HCT116 (cell line): ENCODE data around the gene ERBB2. TPM values are rescaled to one million over a fixed set of nuclear protein-coding genes. Genes with fewer than 3 reads are reported as not detected.

Experiments
- ATAC-seq: fragments of 200-7000 bp; cut with Tn5 transposase; 2 replicates; pipeline ENCODE4 v1.9.1; 2020; ENCODE audit warnings: mild to moderate bottlenecking, moderate library complexity
- BruUV-seq: library from RNA; stranded (reverse); fragments of 400-500 nt; replicated peaks from 2 replicates; lab custom pipeline; 2021; lab: Mats Ljungman, UMichigan
- CTCF ChIA-PET: fragments of 300-600 bp; sonication (Branson Sonifier 250); formaldehyde crosslinking; loops from one replicate; lab custom pipeline; 2021; ENCODE audit warnings: antibody characterized with exemption; lab: Charles Lee
- POLR2A ChIA-PET: fragments of 300-600, 350-600 bp; sonication (Branson Sonifier 250); formaldehyde crosslinking; loops from one replicate; lab custom pipeline; 2021; ENCODE audit warnings: antibody characterized with exemption; lab: Charles Lee
- RAD21 ChIA-PET, 2 experiments: fragments of 300-600 bp; sonication (Branson Sonifier 250); formaldehyde crosslinking; loops; one replicate each; lab custom pipeline; 2023; ENCODE audit warnings: low total read pairs in 2 of 2; ENCODE audit not compliant: uncharacterized antibody in 2 of 2, unreplicated experiment in 2 of 2, low non-redundant PET in 1 of 2; lab: Charles Lee
- DNase-seq: peaks from one replicate; pipeline ENCODE4 v3.0.0-alpha.2; 2010; ENCODE audit warnings: low read depth, low spot score
- H2AFZ ChIP-seq: fragments of 200-600 bp; shearing (Covaris generic), sonication (generic); 2 replicates; pipeline ENCODE4 v1.6.1; 2017; ENCODE audit warnings: low read depth, mixed run types, mixed read lengths, antibody characterized with exemption, low read length; ENCODE audit not compliant: poor library complexity, severe bottlenecking
- H3K27ac ChIP-seq: 2 replicates; pipeline ENCODE4 v1.5.1; 2012; ENCODE audit warnings: low read depth, low read length
- H3K27me3 ChIP-seq: fragments of 200-600 bp; sonication (generic); 2 replicates; pipeline ENCODE4 v1.6.1; 2016; ENCODE audit warnings: mixed run types, low read length, mixed read lengths; ENCODE audit not compliant: insufficient read depth
- H3K36me3 ChIP-seq, 2 experiments: fragments of 200-500 bp in 1 of 2; fragments of 200-600 bp in 1 of 2; sonication (Bioruptor generic) in 1 of 2; sonication (generic) in 1 of 2; 2 replicates each; pipeline versions ENCODE4 v1.5.1 to v1.6.1; 2014 to 2016; ENCODE audit warnings: low read length in 2 of 2, inconsistent platforms in 1 of 2, mixed read lengths in 1 of 2, mixed run types in 1 of 2; ENCODE audit not compliant: insufficient read depth in 2 of 2, control insufficient read depth in 1 of 2
- H3K4me1 ChIP-seq, 2 experiments: fragments of 200-600 bp in 1 of 2; sonication (generic) in 1 of 2; 2 replicates each; pipeline versions ENCODE4 v1.5.1 to v1.6.1; 2012 to 2017; ENCODE audit warnings: low read length in 2 of 2, inconsistent platforms in 1 of 2, mild to moderate bottlenecking in 1 of 2, mixed read lengths in 1 of 2, mixed run types in 1 of 2, moderate library complexity in 1 of 2; ENCODE audit not compliant: insufficient read depth in 2 of 2, control insufficient read depth in 1 of 2
- H3K4me2 ChIP-seq: fragments of 200-600 bp; sonication (generic); 2 replicates; pipeline ENCODE4 v1.6.1; 2017; ENCODE audit warnings: mixed run types, low read length, mixed read lengths
- H3K4me3 ChIP-seq, 2 experiments: fragments of 200-600 bp in 1 of 2; sonication (generic) in 1 of 2; replicated peaks in 1 of 2; 2 replicates each; pipeline ENCODE4 v1.5.1; 2011 to 2016; ENCODE audit warnings: low read length in 2 of 2, control low read depth in 1 of 2, low read depth in 1 of 2, mild to moderate bottlenecking in 1 of 2, mixed read lengths in 1 of 2, mixed run types in 1 of 2
- H3K79me2 ChIP-seq: fragments of 200-600 bp; sonication (generic); 2 replicates; pipeline ENCODE4 v1.6.1; 2017; ENCODE audit warnings: mild to moderate bottlenecking, mixed run types, low read length, moderate library complexity, mixed read lengths; ENCODE audit not compliant: insufficient read depth
- H3K9ac ChIP-seq: fragments of 200-600 bp; sonication (generic); 2 replicates; pipeline ENCODE4 v1.6.1; 2016; ENCODE audit warnings: low read length, mixed read lengths
- H3K9me2 ChIP-seq: fragments of 200-600 bp; sonication (generic), shearing (Covaris generic); 2 replicates; pipeline ENCODE4 v1.6.1; 2017; ENCODE audit warnings: mixed run types, mild to moderate bottlenecking, moderate library complexity; ENCODE audit not compliant: insufficient read depth
- H3K9me3 ChIP-seq, 2 experiments: fragments of 200-500 bp in 1 of 2; fragments of 200-600 bp in 1 of 2; sonication (Bioruptor generic) in 1 of 2; sonication (generic) in 1 of 2; 2 replicates each; pipeline ENCODE4 v1.6.1; 2014 to 2017; ENCODE audit warnings: low read length in 2 of 2, mixed read lengths in 2 of 2, inconsistent platforms in 1 of 2, low read depth in 1 of 2, mild to moderate bottlenecking in 1 of 2, mixed run types in 1 of 2, moderate library complexity in 1 of 2; ENCODE audit not compliant: control insufficient read depth in 1 of 2, insufficient read depth in 1 of 2
- H4K20me1 ChIP-seq: fragments of 200-600 bp; sonication (generic), shearing (Covaris generic); 2 replicates; pipeline ENCODE4 v1.6.1; 2017; ENCODE audit warnings: mixed run types, mild to moderate bottlenecking, moderate library complexity; ENCODE audit not compliant: insufficient read depth
- ATF3 ChIP-seq: IDR thresholded peaks from 2 replicates; pipeline ENCODE4 v1.6.1; 2012
- CBX3 ChIP-seq: IDR thresholded peaks from 2 replicates; pipeline ENCODE4 v1.6.1; 2012; ENCODE audit warnings: low read depth
- CEBPB ChIP-seq: IDR thresholded peaks from 2 replicates; pipeline ENCODE4 v1.6.1; 2012; ENCODE audit warnings: low read depth
- CTCF ChIP-seq, 3 experiments: fragments of 200-600 bp in 1 of 3; sonication (generic) in 1 of 3; IDR thresholded peaks in 2 of 3; conservative IDR thresholded peaks in 1 of 3; 2 replicates each; pipeline ENCODE4 v1.5.1; 2012 to 2017; ENCODE audit warnings: low read depth in 2 of 3, low read length in 2 of 3, antibody characterized with exemption in 1 of 3, borderline replicate concordance in 1 of 3, control low read depth in 1 of 3, mild to moderate bottlenecking in 1 of 3, mixed read lengths in 1 of 3, mixed run types in 1 of 3, moderate library complexity in 1 of 3; ENCODE audit not compliant: insufficient read depth in 1 of 3
- EGR1 ChIP-seq: IDR thresholded peaks from 2 replicates; pipeline ENCODE4 v1.6.1; 2012; ENCODE audit warnings: low read depth
- EZH2 ChIP-seq: fragments of 200-600 bp; sonication (generic); IDR thresholded peaks from 2 replicates; pipeline ENCODE4 v1.6.1; 2017; ENCODE audit warnings: antibody characterized with exemption, mixed run types
- EZH2phosphoT487 ChIP-seq: fragments of 200-600 bp; IDR thresholded peaks from 2 replicates; pipeline ENCODE4 v1.6.1; 2018; ENCODE audit warnings: antibody characterized with exemption, borderline replicate concordance
- FOSL1 ChIP-seq: IDR thresholded peaks from 2 replicates; pipeline ENCODE4 v1.6.1; 2012; ENCODE audit warnings: low read depth
- JUND ChIP-seq: IDR thresholded peaks from 2 replicates; pipeline ENCODE4 v1.6.1; 2012
- MAX ChIP-seq: IDR thresholded peaks from 2 replicates; pipeline ENCODE4 v1.6.1; 2012
- POLR2A ChIP-seq: IDR thresholded peaks from 2 replicates; pipeline ENCODE4 v1.7.0; 2011; ENCODE audit warnings: borderline replicate concordance; ENCODE audit not compliant: insufficient read depth, insufficient read length; ENCODE audit errors: extremely low read depth
- POLR2AphosphoS5 ChIP-seq: IDR thresholded peaks from 2 replicates; pipeline ENCODE4 v1.6.1; 2011; ENCODE audit warnings: mild to moderate bottlenecking, low read depth, low read length, moderate library complexity
- SIN3A ChIP-seq: IDR thresholded peaks from 2 replicates; pipeline ENCODE4 v1.6.1; 2012; ENCODE audit warnings: low read depth
- SP1 ChIP-seq: IDR thresholded peaks from 2 replicates; pipeline ENCODE4 v1.6.1; 2012; ENCODE audit warnings: low read depth
- TCF7L2 ChIP-seq: IDR thresholded peaks from 2 replicates; pipeline ENCODE4 v1.7.0; 2011; ENCODE audit warnings: borderline replicate concordance, inconsistent platforms; ENCODE audit not compliant: insufficient read depth, insufficient read length; ENCODE audit errors: extremely low read depth
- ZFX ChIP-seq: fragments of 450-650 bp; IDR thresholded peaks from 2 replicates; pipeline ENCODE4 v1.6.1; 2017
- ZNF274 ChIP-seq: fragments of 200-500 bp; sonication (Bioruptor generic); IDR thresholded peaks from 2 replicates; pipeline ENCODE4 v1.6.1; 2014; ENCODE audit warnings: mild to moderate bottlenecking, low read depth, low read length, inconsistent platforms
- intact Hi-C: fragments of 100-400 bp; cut with micrococcal nuclease; formaldehyde crosslinking; loops from 2 replicates; pipeline ENCODE4 v1.10.0; 2022
- total RNA-seq: library from RNA; stranded (reverse); gene quantifications from one replicate; pipeline ENCODE4 v1.2.1, GENCODE V29; 2021; ENCODE audit not compliant: unreplicated experiment

The ERBB2 gene
- total RNA-seq, 1 experiment from 2014 or later = 75.8 TPM

- no TSS peak for BruUV-seq
- CTCF ChIA-PET = no interaction called here
- H4K20me1 ChIP-seq = no peaks in the 10 kb centered on the region
- no peak overlapping the region for H2AFZ ChIP-seq
- H3K27me3 ChIP-seq = no peaks in the 10 kb centered on the region
- DNase-seq (no peak), ATAC-seq (no peak)
- peaks cover 12 to 20% of the 10 kb centered on the region in 2 experiments for H3K4me1 ChIP-seq
- peaks cover 2 to 5% of the 10 kb centered on the region in 2 experiments; a peak in 2 of 4 replicates for H3K36me3 ChIP-seq
- no peak overlapping the region for H3K27ac ChIP-seq
- TF ChIP-seq POLR2A (no peak), EZH2phosphoT487 (no peak), POLR2AphosphoS5 (no peak), TCF7L2 (no peak), EZH2 (no peak), ZNF274 (no peak), FOSL1 (no peak)
- H3K9ac ChIP-seq = no peak overlapping the region
- no peaks in the 10 kb centered on the region for H3K79me2 ChIP-seq
- RAD21 ChIA-PET = no interaction called here
- H3K9me3 ChIP-seq = no peaks in the 10 kb centered on the region
- intact Hi-C loops = no loop called here
- no peak overlapping the region for H3K4me3 ChIP-seq
- POLR2A ChIA-PET = no interaction called here
- H3K4me2 ChIP-seq = no peak overlapping the region
- H3K9me2 ChIP-seq = no peaks in the 10 kb centered on the region
These were observed 41.5 kb upstream of the ERBB2 start for GRCh38 chr17:39658346-39658745.

GRCh38 chr17:39658760-39659159 is 41.1 kb upstream of the ERBB2 start:
- H3K36me3 ChIP-seq = peaks cover 2 to 5% of the 10 kb centered on the region in 2 experiments; a peak in 2 of 4 replicates
- CTCF ChIA-PET = no interaction called here
- RAD21 ChIA-PET = no interaction called here

More at GRCh38 chr17:39658760-39659159, 41.1 kb upstream of the ERBB2 start:
- no peak overlapping the region for H3K27ac ChIP-seq
- H3K9me3 ChIP-seq = no peaks in the 10 kb centered on the region
- no peaks in the 10 kb centered on the region for H3K79me2 ChIP-seq
- no peaks in the 10 kb centered on the region for H3K27me3 ChIP-seq
- H3K9ac ChIP-seq = no peak overlapping the region
- peaks cover 12 to 20% of the 10 kb centered on the region in 2 experiments for H3K4me1 ChIP-seq
- DNase-seq (no peak), ATAC-seq (no peak)
- no peak overlapping the region for H2AFZ ChIP-seq
- BruUV-seq = no TSS peak
- no peaks in the 10 kb centered on the region for H4K20me1 ChIP-seq
- intact Hi-C loops = no loop called here
- POLR2A ChIA-PET = no interaction called here
- no peak overlapping the region for H3K4me3 ChIP-seq
- TF ChIP-seq JUND (no peak), FOSL1 (no peak), CEBPB (no peak), SIN3A (no peak), CBX3 (no peak), ATF3 (no peak), ZFX (no peak), POLR2AphosphoS5 (no peak), SP1 (no peak), EGR1 (no peak), ZNF274 (no peak), CTCF (IDR thresholded peaks at IDR 0.05 in 2 of 3, conservative IDR thresholded peaks at IDR 0.05 in 1 of 3; ENCODE audit: borderline replicate concordance in 1 of 3, insufficient read depth in 1 of 3, low read depth in 2 of 3, low read length in 2 of 3) (no peak), MAX (no peak)
- no peaks in the 10 kb centered on the region for H3K9me2 ChIP-seq
- no peak overlapping the region for H3K4me2 ChIP-seq
